Mucosa of gallbladder (tissue), 1 donor: ENCODE data around the gene TECTA. TPM values are rescaled to one million over a fixed set of nuclear protein-coding genes. Genes with fewer than 3 reads are reported as not detected.

Experiments
- DNase-seq: peaks from one replicate; pipeline ENCODE4 v3.0.0-alpha.2; 2020; ENCODE audit warnings: low spot score
- total RNA-seq: library from RNA; stranded (reverse); gene quantifications from one replicate; pipeline ENCODE4 v1.2.1, GENCODE V29; 2021
- donor health status: DM: no; HTN: no; CAD: no.

TECTA gene
- total RNA-seq, 1 donor from 2014 or later, result 0.92 TPM

- no peak for DNase-seq
Measured at GRCh38 chr11:121127809-121128208, 26.8 kb downstream of the TECTA start.

GRCh38 chr11:121129362-121130340, 28.6 kb downstream of the TECTA start:
- DNase-seq, result no peak

DNA sequence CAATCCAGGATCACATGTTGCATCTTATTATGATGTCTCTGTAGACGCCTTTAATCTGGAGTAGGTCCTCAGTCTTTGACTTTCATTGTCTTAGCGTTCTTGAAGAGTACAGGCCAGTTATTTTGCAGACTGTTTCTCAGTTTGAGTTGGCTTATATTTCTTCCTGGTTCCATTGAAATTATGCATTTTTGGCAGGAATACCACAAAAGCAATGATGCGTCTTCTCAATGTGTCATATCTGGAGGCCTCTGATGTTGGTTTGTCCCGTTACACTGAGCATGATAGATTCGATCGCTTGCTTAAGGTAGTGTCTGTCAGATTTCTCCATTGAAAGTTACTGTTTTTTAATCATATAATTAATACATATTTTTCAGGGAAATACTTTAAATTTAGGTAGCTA, 30.6 kb downstream of the TECTA start:
- DNase-seq, result no peak

GRCh38 chr11:121132211-121132976, 31.4 kb downstream of the TECTA start:
- no peak for DNase-seq

DNA sequence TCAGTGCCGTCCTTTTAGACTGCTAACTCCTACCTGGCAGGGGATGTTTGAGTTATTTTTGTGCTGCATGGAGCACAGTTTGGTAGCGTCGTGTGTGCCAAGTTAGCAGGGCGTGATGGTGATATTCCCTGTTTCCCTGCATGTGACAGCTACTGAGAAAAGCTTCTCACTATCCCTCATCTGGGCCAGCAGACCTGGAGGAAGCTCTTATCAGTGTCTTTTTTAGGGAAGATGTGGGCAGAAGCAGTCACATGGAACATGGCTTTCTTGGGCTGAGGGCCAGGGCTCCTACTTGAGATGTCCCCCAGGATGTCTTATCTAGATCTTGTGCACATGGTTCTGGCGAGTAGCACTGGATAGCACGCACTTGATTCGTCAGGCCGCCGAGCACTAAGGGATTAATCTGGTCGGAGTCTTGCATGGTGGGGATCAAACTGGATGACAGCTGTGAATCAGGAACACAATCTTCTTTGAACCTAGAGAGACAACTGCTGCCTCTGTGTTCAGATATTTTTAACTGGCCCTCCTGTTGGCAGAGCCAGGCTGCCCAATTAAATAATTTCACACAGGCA, 33.8 kb downstream of the TECTA start:
- DNase-seq, result no peak

- DNase-seq, result no peak
Measured at GRCh38 chr11:121137005-121137404, 36.0 kb downstream of the TECTA start.

DNA sequence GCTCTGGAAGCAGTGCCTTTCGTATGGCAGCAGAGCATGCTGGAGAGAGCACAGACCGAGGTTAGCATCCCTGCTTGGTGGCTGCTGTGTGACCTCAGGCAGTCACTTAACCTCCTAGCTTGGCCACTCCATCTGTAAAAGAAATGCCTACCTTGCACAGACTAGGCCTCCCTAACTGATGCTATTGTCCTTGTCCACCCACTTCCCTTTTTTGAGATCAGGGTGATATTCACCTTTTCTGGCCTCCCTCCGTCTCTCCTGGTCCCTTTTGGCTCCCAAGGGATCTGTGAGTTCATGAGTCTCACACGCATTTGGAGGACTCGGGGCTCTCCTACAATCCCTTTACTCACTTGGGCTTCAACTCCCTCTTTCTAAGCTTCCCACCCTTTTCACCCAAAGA, 37.2 kb downstream of the TECTA start:
- no peak for DNase-seq

- DNase-seq, result no peak
Measured at GRCh38 chr11:121140369-121140768, 39.3 kb downstream of the TECTA start.

DNA sequence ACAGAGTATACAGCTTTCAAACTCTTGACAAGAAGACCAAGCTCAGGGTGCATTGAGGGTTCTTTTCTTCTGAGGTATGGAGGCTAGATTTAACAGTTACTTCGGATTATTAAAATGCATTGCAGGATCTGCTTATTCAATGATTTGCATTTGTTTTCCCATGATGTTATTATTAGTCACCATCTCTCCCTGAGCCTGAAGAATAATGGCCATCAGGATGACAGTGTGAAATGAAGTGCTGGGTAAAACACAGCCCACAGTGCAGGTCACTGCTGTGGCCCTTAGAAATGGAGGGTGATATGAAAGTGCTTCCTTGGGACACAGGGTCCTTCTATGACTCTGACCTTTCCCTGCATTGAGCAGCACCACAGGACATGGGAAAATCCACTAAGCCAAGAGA, 40.0 kb downstream of the TECTA start:
- no peak for DNase-seq

- DNase-seq, result no peak
Measured at GRCh38 chr11:121143921-121144320, 42.9 kb downstream of the TECTA start.

GRCh38 chr11:121144723-121145122, 43.7 kb downstream of the TECTA start:
- no peak for DNase-seq

DNA sequence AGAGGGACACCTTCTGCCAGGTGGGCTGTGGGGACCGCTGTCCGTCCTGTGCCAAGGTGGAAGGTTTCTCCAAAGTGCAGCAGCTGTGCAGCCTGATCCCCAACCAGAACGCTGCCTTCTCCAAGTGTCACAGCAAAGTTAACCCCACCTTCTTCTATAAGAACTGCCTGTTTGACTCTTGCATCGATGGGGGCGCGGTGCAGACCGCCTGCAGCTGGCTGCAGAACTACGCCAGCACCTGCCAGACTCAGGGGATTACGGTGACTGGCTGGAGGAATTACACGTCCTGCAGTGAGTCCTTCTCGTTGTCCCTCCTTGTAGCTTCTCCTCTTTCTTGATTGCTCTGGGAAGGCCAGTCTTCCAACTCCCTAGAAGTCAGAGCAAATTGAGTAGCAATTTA, 44.8 kb downstream of the TECTA start:
- DNase-seq, result no peak

GRCh38 chr11:121149116-121149515, 48.1 kb downstream of the TECTA start:
- no peak for DNase-seq

DNA sequence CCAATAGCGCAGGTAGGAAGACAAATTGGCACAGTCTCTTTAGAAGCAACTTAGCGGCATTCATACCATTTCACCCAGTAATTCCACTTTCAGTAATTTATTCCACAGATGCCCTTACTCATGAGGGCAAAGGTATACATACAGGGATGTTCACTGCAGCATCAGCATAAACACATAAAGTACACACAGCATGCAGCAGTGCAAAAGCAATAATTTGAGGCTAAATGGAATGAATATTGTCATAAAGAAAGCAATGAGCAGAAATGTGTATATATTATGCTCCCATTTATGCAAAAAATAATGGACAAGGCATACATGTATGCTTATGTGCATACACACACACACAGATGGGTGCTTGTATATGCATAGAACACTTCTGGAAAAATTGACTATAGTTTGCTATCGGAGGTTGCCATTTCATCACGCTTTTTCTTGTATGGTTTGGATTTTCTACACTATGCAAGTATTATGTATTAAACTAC, 50.2 kb downstream of the TECTA start:
- no peak for DNase-seq

DNA sequence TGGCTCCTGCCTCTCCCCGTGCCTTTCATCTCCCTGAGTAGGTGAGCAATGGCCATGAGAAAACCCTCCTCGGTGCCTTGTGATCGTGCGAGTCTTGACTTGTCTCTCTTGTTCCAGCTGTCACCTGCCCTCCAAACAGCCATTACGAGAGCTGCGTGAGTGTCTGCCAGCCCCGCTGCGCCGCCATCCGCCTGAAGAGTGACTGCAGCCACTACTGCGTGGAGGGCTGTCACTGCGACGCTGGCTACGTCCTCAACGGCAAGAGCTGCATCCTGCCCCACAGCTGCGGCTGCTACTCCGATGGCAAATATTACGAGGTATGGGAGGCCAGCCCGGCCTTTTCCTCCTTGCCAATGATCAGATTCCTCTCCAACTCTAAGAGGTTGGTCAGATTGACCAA, 51.7 kb downstream of the TECTA start:
- DNase-seq, result no peak

GRCh38 chr11:121153472-121153871, 52.4 kb downstream of the TECTA start:
- no peak for DNase-seq

GRCh38 chr11:121154486-121155314, 53.7 kb downstream of the TECTA start:
- no peak for DNase-seq

- DNase-seq, result no peak
Measured at GRCh38 chr11:121157756-121158155, 56.7 kb downstream of the TECTA start.

DNA sequence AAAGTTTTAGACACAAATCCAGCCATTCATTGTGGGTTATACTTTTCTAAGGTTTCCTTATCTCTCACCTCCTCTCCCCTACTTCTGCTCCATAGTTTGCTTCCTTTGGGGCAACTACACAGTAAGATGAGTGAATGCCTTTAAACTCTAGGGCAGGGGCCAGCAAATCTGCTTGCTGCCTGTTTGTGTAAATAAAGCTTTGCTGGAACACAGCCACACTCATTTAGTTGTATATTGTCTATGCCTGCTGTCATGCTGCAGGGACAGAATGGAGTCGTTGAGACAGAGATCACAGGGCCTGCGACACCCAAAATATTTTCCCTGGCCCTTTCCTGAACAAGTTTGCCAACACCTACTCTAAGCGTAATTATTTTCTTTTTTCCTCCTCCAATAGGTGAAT, 58.7 kb downstream of the TECTA start:
- DNase-seq, result no peak

- no peak for DNase-seq
Measured at GRCh38 chr11:121161349-121161917, 60.4 kb downstream of the TECTA start.

GRCh38 chr11:121163658-121164308, 62.7 kb downstream of the TECTA start:
- no peak for DNase-seq
